Breast epithelium (tissue), 4 donors: ENCODE data around the gene PTPRN2. TPM values are rescaled to one million over a fixed set of nuclear protein-coding genes. Genes with fewer than 3 reads are reported as not detected.

ENCODE experiments used
- DNase-seq, 2 donors: peaks; one replicate each; pipeline ENCODE4 v3.0.0-alpha.2; 2019; ENCODE audit warnings: low spot score in 2 of 2
- H3K27ac ChIP-seq, 2 donors: fragments of 200-600 bp; sonication (generic) in 1 of 2; one replicate each; pipeline ENCODE4 v1.5.1; 2016 to 2019; ENCODE audit warnings: mild to moderate bottlenecking in 1 of 2
- H3K27me3 ChIP-seq, 2 donors: fragments of 200-600 bp; sonication (generic) in 1 of 2; one replicate each; pipeline versions ENCODE4 v1.5.1 to v1.6.0; 2017 to 2019; ENCODE audit warnings: control low read depth in 1 of 2, mild to moderate bottlenecking in 1 of 2
- H3K36me3 ChIP-seq: fragments of 200-600 bp; one replicate; pipeline ENCODE4 v1.5.1; 2019
- H3K4me1 ChIP-seq, 2 donors: fragments of 200-600 bp; sonication (generic); one replicate each; pipeline ENCODE4 v1.5.1; 2016 to 2019; ENCODE audit warnings: control low read depth in 1 of 2
- H3K4me3 ChIP-seq, 3 donors: fragments of 200-600 bp; sonication (generic); 1 replicate in 2 of 3; 2 replicates in 1 of 3; pipeline ENCODE4 v1.5.1; 2016 to 2019; ENCODE audit warnings: mild to moderate bottlenecking in 3 of 3, moderate library complexity in 2 of 3
- H3K9me3 ChIP-seq, 2 donors: fragments of 200-600 bp; sonication (generic) in 1 of 2; one replicate each; pipeline ENCODE4 v1.5.1; 2016 to 2019; ENCODE audit warnings: control low read depth in 1 of 2
- CTCF ChIP-seq, 3 donors: fragments of 450-650 bp; IDR thresholded peaks; one replicate each; pipeline ENCODE4 v1.5.1; 2016 to 2017; ENCODE audit warnings: antibody characterized with exemption in 3 of 3, mild to moderate bottlenecking in 3 of 3, moderate library complexity in 3 of 3
- POLR2A ChIP-seq: fragments of 450-650 bp; IDR thresholded peaks from one replicate; pipeline ENCODE4 v1.6.1; 2016; ENCODE audit warnings: antibody characterized with exemption, mild to moderate bottlenecking, moderate library complexity
- POLR2AphosphoS5 ChIP-seq, 3 donors: sonication (generic); formaldehyde crosslinking; IDR thresholded peaks; one replicate each; pipeline ENCODE4 v1.6.1; 2017; ENCODE audit warnings: antibody characterized with exemption in 3 of 3
- intact Hi-C: fragments of 100-400 bp; cut with DNase I; formaldehyde crosslinking; loops from one replicate; pipeline ENCODE4 v1.15.1; 2023; ENCODE audit warnings: low total_unique reads
- total RNA-seq, 3 donors: library from RNA; depleted of rRNA; stranded (reverse); fragments of >200 nt; gene quantifications; one replicate each; pipeline ENCODE4 v1.1.0, GENCODE V29; 2016

PTPRN2 gene
- total RNA-seq, 3 donors from 2014 or later, result 1.6 to 2.2 (median 2.2) TPM

- Histone ChIP-seq H3K27me3 (no peaks in the 10 kb centered on the region), H3K27ac (no peak overlapping the region), H3K4me3 (no peak overlapping the region), H3K36me3 (no peaks in the 10 kb centered on the region), H3K9me3 (peaks cover 23 to 47% of the 10 kb centered on the region in 2 donors), H3K4me1 (no peaks in the 10 kb centered on the region)
- intact Hi-C loops, result no loop called here
- TF ChIP-seq POLR2AphosphoS5 (IDR thresholded peaks at IDR 0.05) (no peak), POLR2A (no peak), CTCF (IDR thresholded peaks at IDR 0.05) (no peak)
- peak in 1 of 2 donors; percentile 8 for DNase-seq
Observed at GRCh38 chr7:158285383-158285770, 302.2 kb downstream of the PTPRN2 start.

- no peaks in the 10 kb centered on the region for H3K36me3 ChIP-seq
- no peak overlapping the region for H3K4me3 ChIP-seq
- no peak for TF ChIP-seq POLR2AphosphoS5 (IDR thresholded peaks at IDR 0.05)
- no peak for TF ChIP-seq CTCF (IDR thresholded peaks at IDR 0.05)
- no peak for TF ChIP-seq POLR2A
- no peaks in the 10 kb centered on the region for H3K27me3 ChIP-seq
- H3K4me1 ChIP-seq, result no peaks in the 10 kb centered on the region
- intact Hi-C loops, result no loop called here
- H3K9me3 ChIP-seq, result peaks cover 18 to 47% of the 10 kb centered on the region in 2 donors
- no peak overlapping the region for H3K27ac ChIP-seq
- DNase-seq, result peak in 1 of 2 donors; percentile 2
Observed at GRCh38 chr7:158284617-158285382, 302.8 kb downstream of the PTPRN2 start.

GRCh38 chr7:158284121-158284520 lies 303.5 kb downstream of the PTPRN2 start:
- intact Hi-C loops, result no loop called here
- Histone ChIP-seq H3K27ac (no peak overlapping the region), H3K4me1 (no peaks in the 10 kb centered on the region), H3K9me3 (peaks cover 13 to 40% of the 10 kb centered on the region in 2 donors), H3K36me3 (no peaks in the 10 kb centered on the region), H3K4me3 (no peak overlapping the region), H3K27me3 (no peaks in the 10 kb centered on the region)
- peak in 1 of 2 donors; percentile 8 for DNase-seq
- TF ChIP-seq POLR2AphosphoS5 (IDR thresholded peaks at IDR 0.05) (no peak), CTCF (IDR thresholded peaks at IDR 0.05) (no peak), POLR2A (no peak)

GRCh38 chr7:158283016-158283974 lies 304.3 kb downstream of the PTPRN2 start:
- Histone ChIP-seq H3K27ac (no peak overlapping the region), H3K4me3 (no peak overlapping the region), H3K27me3 (no peaks in the 10 kb centered on the region), H3K4me1 (no peaks in the 10 kb centered on the region), H3K9me3 (peaks cover 13 to 34% of the 10 kb centered on the region in 2 donors), H3K36me3 (no peaks in the 10 kb centered on the region)
- DNase-seq, result peak in 1 of 2 donors; percentile 25
- intact Hi-C loops, result no loop called here
- TF ChIP-seq CTCF (IDR thresholded peaks at IDR 0.05) (no peak), POLR2AphosphoS5 (IDR thresholded peaks at IDR 0.05) (no peak), POLR2A (no peak)
